Naive thymus-derived CD4-positive, alpha-beta T cell (primary cell): ENCODE results near the gene GRIK2. TPM values are rescaled to one million over a fixed set of nuclear protein-coding genes. Genes with fewer than 3 reads are reported as not detected.

Source experiments
- ATAC-seq: fragments of 150-1000 bp; cut with Tn5 transposase; 2 replicates; pipeline ENCODE4 v1.10.0; 2021; ENCODE audit warnings: mild to moderate bottlenecking, moderate library complexity
- CTCF ChIA-PET: fragments of 350-600 bp; sonication (Branson Sonifier 250); formaldehyde crosslinking; loops from one replicate; lab custom pipeline; 2021; ENCODE audit warnings: antibody characterized with exemption; lab: Charles Lee
- POLR2A ChIA-PET: fragments of 350-600 bp; sonication (Branson Sonifier 250); formaldehyde crosslinking; loops from one replicate; lab custom pipeline; 2021; ENCODE audit warnings: antibody characterized with exemption, inconsistent platforms; lab: Charles Lee
- DNase-seq, 9 donors: peaks; one replicate each; pipeline versions ENCODE4 v3.0.0 to v3.0.0-alpha.2; 2020 to 2022; ENCODE audit warnings: mixed read lengths in 1 of 9
- H3K27ac ChIP-seq: one replicate; pipeline ENCODE4 v1.7.0; 2013; ENCODE audit warnings: mild to moderate bottlenecking, low read depth, low read length, moderate library complexity
- H3K27me3 ChIP-seq, 2 donors: one replicate each; pipeline ENCODE4 v1.7.0; 2013; ENCODE audit warnings: low read length in 2 of 2, mild to moderate bottlenecking in 2 of 2, moderate library complexity in 2 of 2; ENCODE audit not compliant: control insufficient read depth in 2 of 2, insufficient read depth in 2 of 2
- H3K36me3 ChIP-seq, 3 experiments: 1 replicate in 2 of 3; 2 replicates in 1 of 3; pipeline ENCODE4 v1.7.0; 2013; ENCODE audit warnings: low read length in 3 of 3, mild to moderate bottlenecking in 3 of 3, moderate library complexity in 1 of 3; ENCODE audit not compliant: insufficient read depth in 3 of 3, control insufficient read depth in 2 of 3
- H3K4me1 ChIP-seq, 2 donors: one replicate each; pipeline ENCODE4 v1.7.0; 2013; ENCODE audit warnings: low read length in 2 of 2, mild to moderate bottlenecking in 2 of 2, moderate library complexity in 1 of 2; ENCODE audit not compliant: control insufficient read depth in 2 of 2, insufficient read depth in 2 of 2
- H3K4me3 ChIP-seq: 2 replicates; pipeline ENCODE4 v1.7.0; 2013; ENCODE audit warnings: mild to moderate bottlenecking, low read length
- H3K9me3 ChIP-seq, 3 experiments: 1 replicate in 2 of 3; 2 replicates in 1 of 3; pipeline ENCODE4 v1.7.0; 2013; ENCODE audit warnings: low read length in 3 of 3; ENCODE audit not compliant: control insufficient read depth in 2 of 3
- H3K27ac Mint-ChIP-seq, 9 donors: one replicate each; pipeline ENCODE4 v1.8.0; 2020 to 2022; ENCODE audit warnings: mixed read lengths in 9 of 9, mild to moderate bottlenecking in 8 of 9, moderate library complexity in 5 of 9, inconsistent platforms in 2 of 9
- H3K27me3 Mint-ChIP-seq, 5 donors: one replicate each; pipeline ENCODE4 v1.8.0; 2021 to 2022; ENCODE audit warnings: mixed read lengths in 5 of 5, mild to moderate bottlenecking in 1 of 5
- H3K36me3 Mint-ChIP-seq, 5 donors: one replicate each; pipeline ENCODE4 v1.8.0; 2020 to 2022; ENCODE audit warnings: mixed read lengths in 5 of 5, mild to moderate bottlenecking in 3 of 5, inconsistent platforms in 1 of 5
- H3K4me1 Mint-ChIP-seq, 7 donors: one replicate each; pipeline ENCODE4 v1.8.0; 2020 to 2022; ENCODE audit warnings: mixed read lengths in 7 of 7, mild to moderate bottlenecking in 3 of 7, inconsistent platforms in 1 of 7
- H3K4me3 Mint-ChIP-seq, 10 donors: one replicate each; pipeline ENCODE4 v1.8.0; 2020 to 2022; ENCODE audit warnings: mild to moderate bottlenecking in 10 of 10, mixed read lengths in 10 of 10, moderate library complexity in 6 of 10, inconsistent platforms in 2 of 10
- H3K9me3 Mint-ChIP-seq, 11 donors: one replicate each; pipeline ENCODE4 v1.8.0; 2020 to 2022; ENCODE audit warnings: mixed read lengths in 11 of 11, mild to moderate bottlenecking in 4 of 11, inconsistent platforms in 1 of 11, moderate library complexity in 1 of 11
- intact Hi-C, 2 donors: fragments of 100-400 bp; cut with micrococcal nuclease; formaldehyde crosslinking; loops; one replicate each; pipeline ENCODE4 v1.15.1; 2023
- polyA plus RNA-seq, 2 donors: library from polyadenylated mRNA; unstranded; fragments of 300-500 nt; fragmentation: Illumina TruSeq; gene quantifications; one replicate each; pipeline ENCODE4 v1.2.3, GENCODE V29; 2021
- total RNA-seq, 6 experiments: library from RNA in 5 of 6; stranded (reverse) in 5 of 6; gene quantifications; 1 replicate in 5 of 6; 2 replicates in 1 of 6; pipeline ENCODE4 v1.2.3 and lab custom pipeline; 2021 to 2026

Gene GRIK2
- total and polyA plus RNA-seq, 7 experiments from 2014 or later, result 0.16 to 0.22 TPM; not detected in 5

GRCh38 chr6:102118034-102118433 lies 724.5 kb downstream of the GRIK2 start:
- no peak for DNase-seq
- Histone ChIP-seq H3K27ac (no peak overlapping the region), H3K36me3 (no peaks in the 10 kb centered on the region), H3K27me3 (no peaks in the 10 kb centered on the region), H3K4me3 (no peak overlapping the region), H3K4me1 (no peaks in the 10 kb centered on the region), H3K9me3 (no peaks in the 10 kb centered on the region)
- Mint-ChIP-seq H3K36me3 (no peaks in the 10 kb centered on the region), H3K9me3 (peaks cover 0 to 12% (median 3%) of the 10 kb centered on the region in 11 donors), H3K27me3 (no peaks in the 10 kb centered on the region), H3K27ac (no peak overlapping the region), H3K4me1 (peaks cover 0 to 1% (median 0%) of the 10 kb centered on the region in 7 donors), H3K4me3 (no peak overlapping the region)
- ChIA-PET POLR2A (no interaction called here), CTCF (no interaction called here)
- intact Hi-C loops, result no loop called here
- ATAC-seq, result no peak
